ENCODE measurements around the gene KCNE1. TPM values are rescaled to one million over a fixed set of nuclear protein-coding genes. Genes with fewer than 3 reads are reported as not detected.
"Not testable (repeated sequence)": the region's sequence is repeated elsewhere in the genome, so short reads cannot be mapped to it uniquely, and the experiment has no call there.

The KCNE1 gene
- total and polyA plus RNA-seq, 10 of the 15 experiments (the other 5 are each of a cell fraction or from before 2014, with no cell fraction given) = 0.06 to 0.18 (median 0.09) TPM; not detected in 5

DNA sequence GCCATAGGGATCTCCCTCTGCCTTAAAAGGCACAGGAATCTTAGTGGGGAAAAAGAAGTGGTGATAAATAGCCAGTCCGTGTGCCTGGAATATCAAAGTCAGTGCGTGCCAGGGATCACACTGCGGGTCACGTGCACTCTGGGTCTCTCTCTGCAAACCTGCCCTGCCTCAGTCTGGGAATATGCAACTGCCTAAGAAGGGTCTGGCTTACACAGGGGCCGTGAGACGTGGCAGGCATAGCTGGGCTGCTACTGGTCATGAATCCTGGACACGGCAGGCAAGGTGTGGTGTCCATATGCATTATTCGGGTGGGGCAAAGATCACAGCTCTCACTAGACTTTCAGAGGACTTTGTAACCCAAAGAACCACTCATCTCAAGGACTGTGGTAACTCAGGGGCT is 65.0 kb downstream of the KCNE1 start:
- CTCF ChIA-PET; H4K20me1 ChIP-seq (ENCODE audit: control insufficient read depth, insufficient read depth); SMC1A ChIA-PET (ENCODE audit: uncharacterized antibody, unreplicated experiment); FAIRE-seq; H3K4me1 ChIP-seq (ENCODE audit: control insufficient read depth, insufficient read depth, low read length); H3K36me3 ChIP-seq (ENCODE audit: control insufficient read depth in 2 of 2, insufficient read depth in 2 of 2, low read length in 1 of 2); H3K4me2 ChIP-seq (ENCODE audit: control insufficient read depth, insufficient read depth); H2AFZ ChIP-seq (ENCODE audit: control insufficient read depth, low read depth, low read length); POLR2A ChIA-PET; ATAC-seq; H3K79me2 ChIP-seq (ENCODE audit: control insufficient read depth, insufficient read depth, low read length); H3K9me3 ChIP-seq (replicated peaks; ENCODE audit: control insufficient read depth, insufficient read depth, low read length); intact Hi-C loops (cut with micrococcal nuclease; ENCODE audit: unreplicated experiment); BruUV-seq (replicated peaks); H3K4me3 ChIP-seq; H3K27me3 ChIP-seq (replicated peaks in 1 of 2; ENCODE audit: control insufficient read depth in 2 of 2, insufficient read depth in 2 of 2, low read length in 1 of 2); H3K9ac ChIP-seq (ENCODE audit: control insufficient read depth, insufficient read depth, low read length); in situ Hi-C loops (cut with MboI); DNase-seq (ENCODE audit: low read depth, low spot score); RAD21 ChIA-PET (ENCODE audit: unreplicated experiment); H3K27ac ChIP-seq (ENCODE audit: control insufficient read depth, insufficient read depth): not testable (repeated sequence)
- WGBS (ENCODE audit: insufficient coverage, insufficient replicate concordance, low lambda C conversion rate, missing lambda C conversion rate) = no CpG with 5 or more reads among the region's 8 CpGs

DNA sequence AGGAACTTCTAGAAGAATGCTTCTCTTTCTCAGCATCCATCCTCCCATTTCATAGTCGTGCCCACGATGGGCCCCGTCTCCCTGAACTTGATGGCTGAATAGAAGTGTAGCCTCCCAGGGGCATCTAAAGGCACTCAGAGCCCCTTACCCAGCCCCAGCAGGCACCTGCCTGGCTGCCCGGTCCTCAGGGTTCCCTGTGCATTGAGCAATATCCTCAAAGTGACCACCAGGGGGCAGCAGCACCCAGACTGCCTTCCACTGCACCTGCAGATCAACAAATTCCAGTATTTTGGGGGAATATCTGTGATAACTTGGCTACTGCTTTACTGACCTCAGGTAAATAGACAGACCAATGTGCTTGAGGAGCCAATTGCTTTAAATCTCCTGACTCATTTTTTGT is 68.5 kb downstream of the KCNE1 start:
- in situ Hi-C loops (cut with MboI); H3K36me3 ChIP-seq (ENCODE audit: control insufficient read depth in 2 of 2, insufficient read depth in 2 of 2, low read length in 1 of 2); H2AFZ ChIP-seq (ENCODE audit: control insufficient read depth, low read depth, low read length); POLR2A ChIA-PET; DNase-seq (ENCODE audit: low read depth, low spot score); H3K4me1 ChIP-seq (ENCODE audit: control insufficient read depth, insufficient read depth, low read length); H3K4me2 ChIP-seq (ENCODE audit: control insufficient read depth, insufficient read depth); RAD21 ChIA-PET (ENCODE audit: unreplicated experiment); BruUV-seq (replicated peaks); H3K9me3 ChIP-seq (replicated peaks; ENCODE audit: control insufficient read depth, insufficient read depth, low read length); CTCF ChIA-PET; H3K27ac ChIP-seq (ENCODE audit: control insufficient read depth, insufficient read depth); H3K9ac ChIP-seq (ENCODE audit: control insufficient read depth, insufficient read depth, low read length); H3K4me3 ChIP-seq; H4K20me1 ChIP-seq (ENCODE audit: control insufficient read depth, insufficient read depth); intact Hi-C loops (cut with micrococcal nuclease; ENCODE audit: unreplicated experiment); SMC1A ChIA-PET (ENCODE audit: uncharacterized antibody, unreplicated experiment); H3K79me2 ChIP-seq (ENCODE audit: control insufficient read depth, insufficient read depth, low read length); H3K27me3 ChIP-seq (replicated peaks in 1 of 2; ENCODE audit: control insufficient read depth in 2 of 2, insufficient read depth in 2 of 2, low read length in 1 of 2): not testable (repeated sequence)
- WGBS (ENCODE audit: insufficient coverage, insufficient replicate concordance, low lambda C conversion rate, missing lambda C conversion rate) = no CpG with 5 or more reads among the region's 4 CpGs
- FAIRE-seq (peak; percentile 88), ATAC-seq (peak; percentile 85)

DNA sequence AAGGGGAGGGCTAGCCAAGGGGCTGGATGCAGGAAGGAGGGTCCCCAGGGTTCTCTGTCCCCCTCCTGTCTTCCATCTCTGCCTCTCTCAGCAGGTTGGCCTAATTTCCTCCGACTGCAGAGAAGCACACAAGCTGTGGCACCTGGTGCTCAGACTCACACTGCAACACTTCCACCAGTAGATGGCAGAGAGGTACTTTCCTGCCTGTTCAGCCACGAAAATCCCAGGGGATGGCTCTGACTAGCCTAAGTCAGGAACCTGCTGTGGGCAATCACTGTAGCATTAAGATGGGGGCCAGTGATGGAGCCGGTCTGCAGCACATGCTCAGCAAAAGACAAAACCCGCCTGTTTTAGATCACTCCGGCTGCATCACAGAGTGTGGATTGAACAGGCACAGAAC is 82.3 kb downstream of the KCNE1 start:
- H3K9ac ChIP-seq (ENCODE audit: control insufficient read depth, insufficient read depth, low read length); SMC1A ChIA-PET (ENCODE audit: uncharacterized antibody, unreplicated experiment); H2AFZ ChIP-seq (ENCODE audit: control insufficient read depth, low read depth, low read length); H3K4me1 ChIP-seq (ENCODE audit: control insufficient read depth, insufficient read depth, low read length); H3K27ac ChIP-seq (ENCODE audit: control insufficient read depth, insufficient read depth); H3K4me2 ChIP-seq (ENCODE audit: control insufficient read depth, insufficient read depth); FAIRE-seq; H3K79me2 ChIP-seq (ENCODE audit: control insufficient read depth, insufficient read depth, low read length); in situ Hi-C loops (cut with MboI); BruUV-seq (replicated peaks); H3K36me3 ChIP-seq (ENCODE audit: control insufficient read depth in 2 of 2, insufficient read depth in 2 of 2, low read length in 1 of 2); POLR2A ChIA-PET; DNase-seq (ENCODE audit: low read depth, low spot score); H3K4me3 ChIP-seq; H4K20me1 ChIP-seq (ENCODE audit: control insufficient read depth, insufficient read depth); H3K27me3 ChIP-seq (replicated peaks in 1 of 2; ENCODE audit: control insufficient read depth in 2 of 2, insufficient read depth in 2 of 2, low read length in 1 of 2); H3K9me3 ChIP-seq (replicated peaks; ENCODE audit: control insufficient read depth, insufficient read depth, low read length); RAD21 ChIA-PET (ENCODE audit: unreplicated experiment); CTCF ChIA-PET; intact Hi-C loops (cut with micrococcal nuclease; ENCODE audit: unreplicated experiment): not testable (repeated sequence)
- ATAC-seq = peak; percentile 60
- WGBS (ENCODE audit: insufficient coverage, insufficient replicate concordance, low lambda C conversion rate, missing lambda C conversion rate) = no CpG with 5 or more reads among the region's 5 CpGs

- FAIRE-seq; DNase-seq (ENCODE audit: low read depth, low spot score); H3K4me1 ChIP-seq (ENCODE audit: control insufficient read depth, insufficient read depth, low read length); POLR2A ChIA-PET; H3K4me2 ChIP-seq (ENCODE audit: control insufficient read depth, insufficient read depth); H3K9ac ChIP-seq (ENCODE audit: control insufficient read depth, insufficient read depth, low read length); SMC1A ChIA-PET (ENCODE audit: uncharacterized antibody, unreplicated experiment); ATAC-seq; H2AFZ ChIP-seq (ENCODE audit: control insufficient read depth, low read depth, low read length); CTCF ChIA-PET; H3K27me3 ChIP-seq (replicated peaks in 1 of 2; ENCODE audit: control insufficient read depth in 2 of 2, insufficient read depth in 2 of 2, low read length in 1 of 2); BruUV-seq (replicated peaks); in situ Hi-C loops (cut with MboI); H3K27ac ChIP-seq (ENCODE audit: control insufficient read depth, insufficient read depth); intact Hi-C loops (cut with micrococcal nuclease; ENCODE audit: unreplicated experiment); H3K79me2 ChIP-seq (ENCODE audit: control insufficient read depth, insufficient read depth, low read length); RAD21 ChIA-PET (ENCODE audit: unreplicated experiment); H3K36me3 ChIP-seq (ENCODE audit: control insufficient read depth in 2 of 2, insufficient read depth in 2 of 2, low read length in 1 of 2); H3K9me3 ChIP-seq (replicated peaks; ENCODE audit: control insufficient read depth, insufficient read depth, low read length); H3K4me3 ChIP-seq; H4K20me1 ChIP-seq (ENCODE audit: control insufficient read depth, insufficient read depth): not testable (repeated sequence)
- no CpG with 5 or more reads among the region's 6 CpGs for WGBS (ENCODE audit: insufficient coverage, insufficient replicate concordance, low lambda C conversion rate, missing lambda C conversion rate)
Measured at GRCh38 chr21:34428441-34428840, 83.6 kb downstream of the KCNE1 start.

Data from GM12878 (cell line).